ENCODE data around the gene FAM222B.
A peak's percentile ranks its signal among the peaks of the same experiment; 100 is the strongest.

FAM222B gene

DNA sequence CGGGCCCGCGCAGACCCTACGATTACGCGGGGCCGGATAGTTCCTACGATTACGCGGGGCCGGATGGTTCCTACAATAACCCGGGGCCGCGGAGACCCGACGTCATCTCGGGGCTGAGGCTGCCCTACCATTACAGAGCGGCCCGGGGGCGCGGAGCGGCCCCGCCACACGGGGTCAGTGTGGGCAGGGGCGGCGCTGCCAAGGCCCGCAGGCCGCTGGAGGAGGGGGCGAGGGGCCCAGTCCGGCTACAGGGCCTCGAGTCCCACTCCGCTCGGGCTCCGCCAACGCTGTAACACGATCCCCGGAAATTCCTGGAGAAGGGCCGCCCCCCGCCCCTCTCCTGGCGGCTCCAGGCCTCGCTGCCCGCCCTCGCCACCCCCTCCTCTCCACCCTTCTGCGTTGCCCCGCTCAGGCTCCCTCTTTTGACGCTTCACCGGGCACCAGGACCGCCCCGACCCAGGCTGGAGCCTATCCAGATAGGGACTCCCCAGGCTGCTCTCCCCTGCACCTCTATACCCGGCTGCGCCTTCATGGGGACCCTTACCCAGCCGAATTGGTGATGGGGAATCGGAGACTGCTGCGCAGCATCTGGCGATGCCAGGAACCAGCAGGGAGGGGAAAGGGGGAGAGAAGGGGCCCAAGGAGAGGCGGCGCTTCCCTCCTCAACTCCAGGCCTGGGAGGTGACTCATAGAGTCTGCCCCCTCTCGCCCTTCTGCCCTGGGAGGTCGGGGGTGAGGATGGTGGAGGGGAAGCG, 124.8 kb downstream of the FAM222B start, which contains the start of gene RAB34:
Gene RAB34, minus strand, starts transcription at position 291 of the 755 bp plus-strand sequence. CDS start 602 bp downstream, outside the sequence.
- no peaks in the 10 kb centered on the region for H3K9me2 ChIP-seq (replicated peaks; ENCODE audit: insufficient read depth, low read length)
- peaks cover 30% of the 10 kb centered on the region for H3K79me2 ChIP-seq (ENCODE audit: insufficient read depth, low read length)
- H2AFZ ChIP-seq (ENCODE audit: low read depth, low read length, severe bottlenecking): no peak within 1 kb of the TSS
- no peaks in the 10 kb centered on the region for H3K27me3 ChIP-seq (ENCODE audit: low read length)
- H3K4me3 ChIP-seq (ENCODE audit: insufficient read depth, low read length, poor library complexity, severe bottlenecking): no peak within 1 kb of the TSS
- no peaks in the 10 kb centered on the region for H3K9me3 ChIP-seq (ENCODE audit: insufficient read depth, low read length)
- peak within 1 kb of the TSS; percentile 97 for H3K4me2 ChIP-seq (ENCODE audit: low read depth, low read length, poor library complexity, severe bottlenecking)
- H3F3A ChIP-seq (ENCODE audit: insufficient read depth): peaks cover 27% of the 10 kb centered on the region
- peaks cover 16% of the 10 kb centered on the region for H3K36me3 ChIP-seq (ENCODE audit: low read length)
- no peak within 1 kb of the TSS for H3K27ac ChIP-seq (ENCODE audit: low read depth, low read length)
- H4K20me1 ChIP-seq (ENCODE audit: low read depth, low read length): 0 out of 2 replicates have a peak, but pooled peaks cover 4% of the 10 kb centered on the region
- no peak within 1 kb of the TSS for H3K9ac ChIP-seq (ENCODE audit: low read length)
- no peak for TF ChIP-seq EZH2phosphoT487 (conservative IDR thresholded peaks at IDR 0.05; ENCODE audit: low read length)

DNA sequence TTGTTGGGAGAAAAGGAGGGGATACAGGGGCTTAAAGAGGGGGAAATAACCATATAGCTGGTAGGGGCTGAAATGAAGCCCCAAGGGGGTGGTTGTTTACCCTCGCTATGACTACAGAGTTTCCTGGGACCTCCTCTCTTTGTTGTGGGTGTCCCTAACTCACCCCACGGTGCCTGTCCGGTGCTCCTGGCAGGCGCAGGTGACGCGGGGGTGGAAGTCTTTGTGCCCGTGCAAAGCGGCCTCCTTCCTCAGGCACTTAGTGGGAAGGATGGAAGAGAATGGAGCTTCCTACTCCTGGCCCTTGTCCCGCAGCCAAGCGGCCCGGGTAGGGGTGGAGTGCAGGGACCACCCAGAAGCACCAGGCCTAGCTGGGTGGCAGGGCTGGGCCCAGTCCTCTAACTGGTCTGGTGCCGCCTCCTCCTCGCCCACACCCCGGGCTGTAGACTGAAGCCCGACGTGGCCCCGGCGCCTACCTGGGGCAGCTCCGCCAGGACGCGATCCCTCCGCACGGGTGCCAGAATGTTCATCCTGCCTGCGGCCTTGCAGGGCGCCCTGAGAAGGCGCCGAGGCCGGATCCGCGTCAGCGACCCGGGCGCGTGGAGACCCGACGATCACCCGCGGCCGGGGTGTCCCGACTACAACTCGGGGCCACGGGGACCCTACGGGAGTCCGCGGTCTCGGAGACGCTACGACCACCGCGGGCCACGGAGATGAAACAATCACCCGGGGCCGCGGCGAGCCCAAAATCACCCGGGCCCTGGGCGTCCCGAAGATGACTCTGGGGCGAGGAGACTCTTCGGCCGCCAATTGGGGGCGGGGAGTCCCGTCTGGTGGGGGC, 125.6 kb downstream of the FAM222B start:
- no peak overlapping the region for H3K4me3 ChIP-seq (ENCODE audit: insufficient read depth, low read length, poor library complexity, severe bottlenecking)
- 0 out of 2 replicates have a peak, but pooled peaks cover 4% of the 10 kb centered on the region for H4K20me1 ChIP-seq (ENCODE audit: low read depth, low read length)
- peaks cover 22% of the 10 kb centered on the region for H3K79me2 ChIP-seq (ENCODE audit: insufficient read depth, low read length)
- H3F3A ChIP-seq (ENCODE audit: insufficient read depth): peaks cover 27% of the 10 kb centered on the region
- H3K27me3 ChIP-seq (ENCODE audit: low read length): no peaks in the 10 kb centered on the region
- H3K9me2 ChIP-seq (replicated peaks; ENCODE audit: insufficient read depth, low read length): no peaks in the 10 kb centered on the region
- H3K4me2 ChIP-seq (ENCODE audit: low read depth, low read length, poor library complexity, severe bottlenecking): no peak overlapping the region
- TF ChIP-seq, protein P1, sequence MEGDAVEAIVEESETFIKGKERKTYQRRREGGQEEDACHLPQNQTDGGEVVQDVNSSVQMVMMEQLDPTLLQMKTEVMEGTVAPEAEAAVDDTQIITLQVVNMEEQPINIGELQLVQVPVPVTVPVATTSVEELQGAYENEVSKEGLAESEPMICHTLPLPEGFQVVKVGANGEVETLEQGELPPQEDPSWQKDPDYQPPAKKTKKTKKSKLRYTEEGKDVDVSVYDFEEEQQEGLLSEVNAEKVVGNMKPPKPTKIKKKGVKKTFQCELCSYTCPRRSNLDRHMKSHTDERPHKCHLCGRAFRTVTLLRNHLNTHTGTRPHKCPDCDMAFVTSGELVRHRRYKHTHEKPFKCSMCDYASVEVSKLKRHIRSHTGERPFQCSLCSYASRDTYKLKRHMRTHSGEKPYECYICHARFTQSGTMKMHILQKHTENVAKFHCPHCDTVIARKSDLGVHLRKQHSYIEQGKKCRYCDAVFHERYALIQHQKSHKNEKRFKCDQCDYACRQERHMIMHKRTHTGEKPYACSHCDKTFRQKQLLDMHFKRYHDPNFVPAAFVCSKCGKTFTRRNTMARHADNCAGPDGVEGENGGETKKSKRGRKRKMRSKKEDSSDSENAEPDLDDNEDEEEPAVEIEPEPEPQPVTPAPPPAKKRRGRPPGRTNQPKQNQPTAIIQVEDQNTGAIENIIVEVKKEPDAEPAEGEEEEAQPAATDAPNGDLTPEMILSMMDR (IDR thresholded peaks at IDR 0.05; ENCODE audit: insufficient read depth, low read length, poor library complexity, severe bottlenecking): no peak
- TF ChIP-seq EZH2phosphoT487 (conservative IDR thresholded peaks at IDR 0.05; ENCODE audit: low read length): no peak
- no peaks in the 10 kb centered on the region for H3K9me3 ChIP-seq (ENCODE audit: insufficient read depth, low read length)
- no peak overlapping the region for H3K9ac ChIP-seq (ENCODE audit: low read length)
- H2AFZ ChIP-seq (ENCODE audit: low read depth, low read length, severe bottlenecking): no peak overlapping the region
- no peak overlapping the region for H3K27ac ChIP-seq (ENCODE audit: low read depth, low read length)
- H3K36me3 ChIP-seq (ENCODE audit: low read length): peaks cover 12% of the 10 kb centered on the region

DNA sequence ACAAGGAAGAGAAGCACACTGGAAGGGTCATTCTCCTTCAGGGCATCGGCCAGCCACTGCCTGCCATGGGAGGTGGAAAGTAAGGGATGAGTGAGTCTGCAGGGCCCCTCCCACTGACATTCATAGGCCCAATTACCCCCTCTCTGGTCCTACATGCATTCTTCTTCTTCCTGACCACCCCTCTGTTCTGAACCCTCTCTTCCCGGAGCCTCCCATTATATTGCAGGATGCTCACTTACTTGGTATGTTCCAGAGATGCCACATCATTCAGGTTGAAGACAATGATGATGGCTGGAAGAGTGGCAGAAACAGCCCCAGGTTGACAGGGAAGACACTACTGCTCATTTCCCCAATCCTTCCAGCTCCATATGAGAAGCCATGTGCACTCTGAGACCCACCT, 127.4 kb downstream of the FAM222B start:
- Histone ChIP-seq H2AFZ (ENCODE audit: low read depth, low read length, severe bottlenecking) (no peak overlapping the region), H3F3A (ENCODE audit: insufficient read depth) (peaks cover 11% of the 10 kb centered on the region), H3K9me2 (replicated peaks; ENCODE audit: insufficient read depth, low read length) (no peaks in the 10 kb centered on the region), H3K27ac (ENCODE audit: low read depth, low read length) (no peak overlapping the region), H3K79me2 (ENCODE audit: insufficient read depth, low read length) (peaks cover 5% of the 10 kb centered on the region), H4K20me1 (ENCODE audit: low read depth, low read length) (no peaks in the 10 kb centered on the region), H3K36me3 (ENCODE audit: low read length) (no peaks in the 10 kb centered on the region; the same call in 1 of the 2 replicates), H3K9me3 (ENCODE audit: insufficient read depth, low read length) (no peaks in the 10 kb centered on the region), H3K27me3 (ENCODE audit: low read length) (no peaks in the 10 kb centered on the region), H3K4me3 (ENCODE audit: insufficient read depth, low read length, poor library complexity, severe bottlenecking) (no peak overlapping the region), H3K4me2 (ENCODE audit: low read depth, low read length, poor library complexity, severe bottlenecking) (no peak overlapping the region), H3K9ac (ENCODE audit: low read length) (no peak overlapping the region)
- TF ChIP-seq, protein P1 (IDR thresholded peaks at IDR 0.05; ENCODE audit: insufficient read depth, low read length, poor library complexity, severe bottlenecking): no peak
- TF ChIP-seq EZH2phosphoT487 (conservative IDR thresholded peaks at IDR 0.05; ENCODE audit: low read length): no peak

All from SU-DHL-6 (cell line).